ENCODE measurements around the gene MYL10. TPM values are rescaled to one million over a fixed set of nuclear protein-coding genes. Genes with fewer than 3 reads are reported as not detected.
"Not testable (repeated sequence)": the region's sequence is repeated elsewhere in the genome, so short reads cannot be mapped to it uniquely, and the experiment has no call there.

Gene MYL10
- total RNA-seq, 4 donors from 2014 or later = not detected

- DNase-seq (ENCODE audit: low spot score) (no peak), ATAC-seq (ENCODE audit: low FRiP score) (no peak)
- TF ChIP-seq, protein P1, sequence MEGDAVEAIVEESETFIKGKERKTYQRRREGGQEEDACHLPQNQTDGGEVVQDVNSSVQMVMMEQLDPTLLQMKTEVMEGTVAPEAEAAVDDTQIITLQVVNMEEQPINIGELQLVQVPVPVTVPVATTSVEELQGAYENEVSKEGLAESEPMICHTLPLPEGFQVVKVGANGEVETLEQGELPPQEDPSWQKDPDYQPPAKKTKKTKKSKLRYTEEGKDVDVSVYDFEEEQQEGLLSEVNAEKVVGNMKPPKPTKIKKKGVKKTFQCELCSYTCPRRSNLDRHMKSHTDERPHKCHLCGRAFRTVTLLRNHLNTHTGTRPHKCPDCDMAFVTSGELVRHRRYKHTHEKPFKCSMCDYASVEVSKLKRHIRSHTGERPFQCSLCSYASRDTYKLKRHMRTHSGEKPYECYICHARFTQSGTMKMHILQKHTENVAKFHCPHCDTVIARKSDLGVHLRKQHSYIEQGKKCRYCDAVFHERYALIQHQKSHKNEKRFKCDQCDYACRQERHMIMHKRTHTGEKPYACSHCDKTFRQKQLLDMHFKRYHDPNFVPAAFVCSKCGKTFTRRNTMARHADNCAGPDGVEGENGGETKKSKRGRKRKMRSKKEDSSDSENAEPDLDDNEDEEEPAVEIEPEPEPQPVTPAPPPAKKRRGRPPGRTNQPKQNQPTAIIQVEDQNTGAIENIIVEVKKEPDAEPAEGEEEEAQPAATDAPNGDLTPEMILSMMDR (IDR thresholded peaks at IDR 0.05) = no peak
Measured at GRCh38 chr7:101657171-101657570, 28.1 kb upstream of the MYL10 start.

- TF ChIP-seq, protein P1 (IDR thresholded peaks at IDR 0.05) = no peak
- DNase-seq (ENCODE audit: low spot score) (no peak), ATAC-seq (ENCODE audit: low FRiP score) (no peak)
Measured at GRCh38 chr7:101651112-101651511, 22.0 kb upstream of the MYL10 start.

DNA sequence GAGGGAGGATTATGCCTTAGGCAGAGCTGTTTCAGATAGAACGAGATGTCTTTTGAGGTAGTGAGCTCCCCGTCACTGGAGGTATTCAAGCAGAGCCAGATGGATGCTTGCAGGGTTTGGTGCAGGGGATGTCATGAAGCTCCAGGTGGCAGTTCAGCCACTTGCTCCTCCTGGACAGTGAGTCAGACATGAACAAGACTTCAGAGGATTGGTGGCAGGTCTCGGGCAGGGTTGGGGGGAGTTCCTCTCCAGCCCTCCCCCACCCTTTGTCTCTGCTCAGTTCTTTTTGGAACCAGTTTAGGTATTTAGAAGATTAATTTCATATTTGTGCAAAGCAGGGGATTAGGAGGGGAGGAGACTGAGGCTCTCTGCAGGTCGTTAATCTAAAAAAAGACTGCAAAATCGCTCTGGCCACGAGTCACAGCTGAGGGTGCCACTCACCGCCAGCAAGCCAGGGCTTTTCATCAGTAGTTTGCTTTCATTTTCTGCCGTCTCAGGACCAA, 21.5 kb upstream of the MYL10 start:
- TF ChIP-seq, protein P1 (IDR thresholded peaks at IDR 0.05) = no peak
- ATAC-seq (ENCODE audit: low FRiP score) (no peak), DNase-seq (ENCODE audit: low spot score) (no peak)

GRCh38 chr7:101647876-101648275, 18.8 kb upstream of the MYL10 start:
- not testable (repeated sequence) for ATAC-seq (ENCODE audit: low FRiP score); DNase-seq (ENCODE audit: low spot score)

- DNase-seq (ENCODE audit: low spot score) (no peak), ATAC-seq (ENCODE audit: low FRiP score) (no peak)
- TF ChIP-seq, protein P1 (IDR thresholded peaks at IDR 0.05) = no peak
Measured at GRCh38 chr7:101645951-101646350, 16.9 kb upstream of the MYL10 start.

DNA sequence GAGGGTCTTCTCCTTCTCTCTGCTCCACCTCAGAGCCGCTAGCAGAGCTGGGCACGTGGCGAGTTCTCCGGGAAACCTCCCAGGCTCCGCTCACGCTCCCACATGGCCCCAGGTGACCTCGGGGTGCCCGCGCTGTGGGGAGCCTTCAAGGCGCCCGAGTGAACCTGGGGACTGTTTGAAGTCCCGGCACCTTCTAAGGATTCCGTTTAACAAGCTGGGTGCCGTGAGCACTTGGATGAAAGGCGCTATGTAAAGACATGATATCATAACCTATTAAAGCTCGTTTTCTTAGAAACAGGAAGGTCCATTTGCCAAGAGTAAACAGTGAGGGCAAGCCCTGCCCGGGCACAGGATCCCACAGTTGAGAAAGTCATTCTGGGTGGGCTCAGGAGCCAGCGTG, 15.8 kb upstream of the MYL10 start:
- no peak for ATAC-seq (ENCODE audit: low FRiP score)
- no peak for DNase-seq (ENCODE audit: low spot score)
- TF ChIP-seq, protein P1 (IDR thresholded peaks at IDR 0.05) = no peak

DNA sequence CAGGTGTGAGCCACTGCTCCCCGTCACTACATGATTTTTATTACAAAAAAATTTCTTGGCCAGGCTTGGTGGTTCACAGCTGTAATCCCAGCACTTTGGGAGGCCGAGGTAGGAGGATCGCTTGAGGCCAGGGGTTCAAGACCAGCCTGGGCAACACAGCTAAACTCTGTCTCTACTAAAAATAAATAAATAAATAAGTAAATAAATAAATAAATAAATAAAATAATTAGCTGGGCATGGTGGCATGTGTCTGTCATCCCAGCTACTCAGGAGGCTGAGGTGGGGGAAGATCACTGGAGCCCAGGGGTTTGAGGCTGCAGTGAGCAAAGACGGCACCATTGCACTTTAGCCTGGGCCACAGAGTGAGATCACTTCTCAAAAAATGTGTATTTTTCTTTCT, 10.0 kb upstream of the MYL10 start:
- DNase-seq (ENCODE audit: low spot score); ATAC-seq (ENCODE audit: low FRiP score): not testable (repeated sequence)

GRCh38 chr7:101636822-101637623, 7.9 kb upstream of the MYL10 start:
- ATAC-seq (ENCODE audit: low FRiP score) (no peak), DNase-seq (ENCODE audit: low spot score) (no peak)
- TF ChIP-seq, protein P1 (IDR thresholded peaks at IDR 0.05) = no peak
